HG03280 (cell line): ENCODE data around the gene DOHH.
"Not testable (repeated sequence)": the region's sequence is repeated elsewhere in the genome, so short reads cannot be mapped to it uniquely, and the experiment has no call there.

Experiments
- ATAC-seq: cut with Tn5 transposase; IDR thresholded peaks from one replicate; pipeline ENCODE4 v1.9.1; 2021; ENCODE audit warnings: mild to moderate bottlenecking, moderate library complexity; ENCODE audit not compliant: unreplicated experiment

Gene DOHH

GRCh38 chr19:3534375-3535234 is 34.1 kb upstream of the DOHH start:
- no peak for ATAC-seq

GRCh38 chr19:3533563-3534216 is 33.2 kb upstream of the DOHH start:
- ATAC-seq, result no peak

GRCh38 chr19:3533033-3533432 is 32.6 kb upstream of the DOHH start:
- no peak for ATAC-seq

- ATAC-seq, result no peak
Observed at GRCh38 chr19:3532154-3532786, 31.8 kb upstream of the DOHH start.

GRCh38 chr19:3531716-3532115 is 31.2 kb upstream of the DOHH start:
- ATAC-seq, result no peak

GRCh38 chr19:3530389-3530788 is 29.9 kb upstream of the DOHH start:
- ATAC-seq, result no peak

GRCh38 chr19:3529299-3529698 is 28.8 kb upstream of the DOHH start:
- not testable (repeated sequence) for ATAC-seq

GRCh38 chr19:3528539-3529211 is 28.2 kb upstream of the DOHH start:
- no peak for ATAC-seq

GRCh38 chr19:3528080-3528479 is 27.6 kb upstream of the DOHH start:
- no peak for ATAC-seq

- ATAC-seq, result no peak
Observed at GRCh38 chr19:3527238-3527910, 26.9 kb upstream of the DOHH start.

- ATAC-seq, result no peak
Observed at GRCh38 chr19:3526507-3527237, 26.2 kb upstream of the DOHH start.

GRCh38 chr19:3524904-3525451 is 24.5 kb upstream of the DOHH start:
- no peak for ATAC-seq

GRCh38 chr19:3524078-3524842 is 23.8 kb upstream of the DOHH start:
- no peak for ATAC-seq

- ATAC-seq, result no peak
Observed at GRCh38 chr19:3523361-3524077, 23.0 kb upstream of the DOHH start.

- ATAC-seq, result no peak
Observed at GRCh38 chr19:3522421-3523360, 22.2 kb upstream of the DOHH start.

GRCh38 chr19:3521104-3521445 is 20.6 kb upstream of the DOHH start:
- ATAC-seq, result no peak
